Measurements from ENCODE around the gene CDC42EP3.

Gene CDC42EP3

GRCh38 chr2:37631292-37631691 is 40.1 kb downstream of the CDC42EP3 start:
- Histone ChIP-seq H3K79me2 (no peaks in the 10 kb centered on the region), H3K27ac (no peak overlapping the region), H3K27me3 (ENCODE audit: control insufficient read depth, insufficient read depth, low read length) (no peaks in the 10 kb centered on the region), H3K4me2 (ENCODE audit: low read length) (no peak overlapping the region), H2AFZ (no peak overlapping the region), H3K4me3 (ENCODE audit: low read depth, low read length) (no peak overlapping the region), H3K36me3 (ENCODE audit: control insufficient read depth, insufficient read depth, low read length) (no peaks in the 10 kb centered on the region), H3K9me3 (ENCODE audit: control insufficient read depth, low read length) (no peaks in the 10 kb centered on the region), H3K4me1 (no peaks in the 10 kb centered on the region), H3K9ac (no peak overlapping the region)
- no peak for TF ChIP-seq CTCF (IDR thresholded peaks at IDR 0.05)

- H3K9me3 ChIP-seq (ENCODE audit: control insufficient read depth, low read length), result no peaks in the 10 kb centered on the region
- no peak overlapping the region for H3K4me2 ChIP-seq (ENCODE audit: low read length)
- no peak overlapping the region for H3K9ac ChIP-seq
- H2AFZ ChIP-seq, result no peak overlapping the region
- TF ChIP-seq CTCF (IDR thresholded peaks at IDR 0.05), result no peak
- H3K79me2 ChIP-seq, result no peaks in the 10 kb centered on the region
- no peaks in the 10 kb centered on the region for H3K36me3 ChIP-seq (ENCODE audit: control insufficient read depth, insufficient read depth, low read length)
- H3K4me3 ChIP-seq (ENCODE audit: low read depth, low read length), result no peak overlapping the region
- H3K27me3 ChIP-seq (ENCODE audit: control insufficient read depth, insufficient read depth, low read length), result no peaks in the 10 kb centered on the region
- no peak overlapping the region for H3K27ac ChIP-seq
- H3K4me1 ChIP-seq, result no peaks in the 10 kb centered on the region
Measured at GRCh38 chr2:37630776-37631175, 40.7 kb downstream of the CDC42EP3 start.

GRCh38 chr2:37630301-37630700 is 41.1 kb downstream of the CDC42EP3 start:
- Histone ChIP-seq H3K9ac (no peak overlapping the region), H3K9me3 (ENCODE audit: control insufficient read depth, low read length) (no peaks in the 10 kb centered on the region), H3K27me3 (ENCODE audit: control insufficient read depth, insufficient read depth, low read length) (no peaks in the 10 kb centered on the region), H3K4me2 (ENCODE audit: low read length) (no peak overlapping the region), H3K79me2 (no peaks in the 10 kb centered on the region), H3K4me3 (ENCODE audit: low read depth, low read length) (no peak overlapping the region), H3K4me1 (no peaks in the 10 kb centered on the region), H3K27ac (no peak overlapping the region), H3K36me3 (ENCODE audit: control insufficient read depth, insufficient read depth, low read length) (no peaks in the 10 kb centered on the region), H2AFZ (no peak overlapping the region)
- no peak for TF ChIP-seq CTCF (IDR thresholded peaks at IDR 0.05)

GRCh38 chr2:37629529-37629928 is 41.9 kb downstream of the CDC42EP3 start:
- TF ChIP-seq CTCF (IDR thresholded peaks at IDR 0.05), result no peak
- H3K9me3 ChIP-seq (ENCODE audit: control insufficient read depth, low read length), result no peaks in the 10 kb centered on the region
- no peak overlapping the region for H3K9ac ChIP-seq
- H3K4me2 ChIP-seq (ENCODE audit: low read length), result no peak overlapping the region
- no peak overlapping the region for H2AFZ ChIP-seq
- no peak overlapping the region for H3K27ac ChIP-seq
- no peaks in the 10 kb centered on the region for H3K27me3 ChIP-seq (ENCODE audit: control insufficient read depth, insufficient read depth, low read length)
- no peak overlapping the region for H3K4me3 ChIP-seq (ENCODE audit: low read depth, low read length)
- no peaks in the 10 kb centered on the region for H3K4me1 ChIP-seq
- H3K79me2 ChIP-seq, result no peaks in the 10 kb centered on the region
- no peaks in the 10 kb centered on the region for H3K36me3 ChIP-seq (ENCODE audit: control insufficient read depth, insufficient read depth, low read length)

- no peak overlapping the region for H2AFZ ChIP-seq
- H3K4me2 ChIP-seq (ENCODE audit: low read length), result no peak overlapping the region
- H3K9ac ChIP-seq, result no peak overlapping the region
- H3K36me3 ChIP-seq (ENCODE audit: control insufficient read depth, insufficient read depth, low read length), result no peaks in the 10 kb centered on the region
- H3K79me2 ChIP-seq, result no peaks in the 10 kb centered on the region
- no peak overlapping the region for H3K4me3 ChIP-seq (ENCODE audit: low read depth, low read length)
- H3K27me3 ChIP-seq (ENCODE audit: control insufficient read depth, insufficient read depth, low read length), result no peaks in the 10 kb centered on the region
- no peaks in the 10 kb centered on the region for H3K4me1 ChIP-seq
- no peak for TF ChIP-seq CTCF (IDR thresholded peaks at IDR 0.05)
- H3K9me3 ChIP-seq (ENCODE audit: control insufficient read depth, low read length), result no peaks in the 10 kb centered on the region
- no peak overlapping the region for H3K27ac ChIP-seq
Measured at GRCh38 chr2:37627710-37628109, 43.7 kb downstream of the CDC42EP3 start.
